IMR-90 (cell line): Measurements from ENCODE around the gene SLAMF1.

Source experiments
- CEBPB ChIP-seq: IDR thresholded peaks from 2 replicates; pipeline ENCODE4 v1.6.1; 2012; ENCODE audit warnings: low read depth, low read length, improper control_type of control experiment
- CHD1 ChIP-seq: IDR thresholded peaks from 2 replicates; pipeline ENCODE4 v1.6.1; 2012; ENCODE audit warnings: low read depth, low read length, improper control_type of control experiment
- MAFK ChIP-seq: IDR thresholded peaks from 2 replicates; pipeline ENCODE4 v1.6.1; 2012; ENCODE audit warnings: low read depth, low read length, improper control_type of control experiment
- NFE2L2 ChIP-seq: fragments of 150-350 bp; IDR thresholded peaks from 2 replicates; pipeline ENCODE4 v1.6.1; 2016; ENCODE audit warnings: low read depth, mild to moderate bottlenecking, low read length
- POLR2A ChIP-seq: IDR thresholded peaks from 2 replicates; pipeline ENCODE4 v1.6.1; 2012; ENCODE audit warnings: mild to moderate bottlenecking, low read depth, low read length
- RAD21 ChIP-seq: IDR thresholded peaks from 2 replicates; pipeline ENCODE4 v1.6.1; 2012; ENCODE audit warnings: low read length, improper control_type of control experiment
- RFX5 ChIP-seq: IDR thresholded peaks from 2 replicates; pipeline ENCODE4 v1.8.0; 2012; ENCODE audit warnings: low read depth, mild to moderate bottlenecking, low read length, moderate library complexity
- SMC3 ChIP-seq: fragments of 150-350 bp; IDR thresholded peaks from 2 replicates; pipeline ENCODE4 v1.6.1; 2016; ENCODE audit warnings: low read depth, mild to moderate bottlenecking, antibody characterized with exemption, low read length, moderate library complexity
- TF ChIP-seq, protein P1 (sequence below): conservative IDR thresholded peaks from 2 replicates; pipeline ENCODE4 v1.5.1; 2012; ENCODE audit warnings: mild to moderate bottlenecking, low read depth, low read length, improper control_type of control experiment
- TF ChIP-seq, protein P2 (sequence below): fragments of 150-350 bp; IDR thresholded peaks from 2 replicates; pipeline ENCODE4 v1.6.1; 2016; ENCODE audit warnings: low read depth, mild to moderate bottlenecking, low read length, moderate library complexity, borderline replicate concordance
- TF ChIP-seq, protein P3 (sequence below): fragments of 150-350 bp; IDR thresholded peaks from 2 replicates; pipeline ENCODE4 v1.6.1; 2017; ENCODE audit warnings: mild to moderate bottlenecking, antibody characterized with exemption, low read length, low read depth

DNA sequence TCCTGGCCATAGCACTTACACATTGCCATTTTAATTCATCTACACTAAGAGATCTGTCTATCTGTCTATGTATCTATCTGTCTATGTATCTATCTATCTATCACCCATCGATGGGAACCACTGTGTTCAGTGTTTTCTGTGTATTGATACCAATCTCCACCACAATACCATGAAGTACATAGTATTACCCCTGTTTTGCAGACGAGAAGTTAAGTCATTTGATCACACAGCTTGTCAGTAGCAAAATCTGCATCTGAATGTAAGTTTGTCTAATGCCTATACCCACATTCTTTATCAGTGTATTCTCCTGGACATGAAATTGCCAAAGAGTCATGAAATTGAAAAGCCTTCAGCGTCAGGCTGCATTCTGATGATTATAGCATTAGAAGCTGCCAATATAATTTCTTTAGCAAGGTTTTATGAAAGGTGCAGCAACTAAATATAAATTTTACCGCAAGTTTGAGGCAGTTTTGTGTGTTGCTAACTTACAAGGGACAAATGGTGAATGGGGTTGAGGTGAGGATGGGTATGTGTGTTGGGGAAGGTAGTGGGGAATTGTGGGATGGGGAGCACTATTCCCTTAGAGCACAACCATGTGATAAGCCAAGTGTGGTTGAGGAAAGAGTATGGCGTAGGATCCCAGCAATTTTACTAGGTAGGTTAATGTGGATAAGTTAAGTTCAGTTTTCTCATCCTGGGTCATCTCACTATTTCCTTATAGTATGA, 24.2 kb downstream of the SLAMF1 start:
- TF ChIP-seq POLR2A: no peak
- TF ChIP-seq, protein P1, sequence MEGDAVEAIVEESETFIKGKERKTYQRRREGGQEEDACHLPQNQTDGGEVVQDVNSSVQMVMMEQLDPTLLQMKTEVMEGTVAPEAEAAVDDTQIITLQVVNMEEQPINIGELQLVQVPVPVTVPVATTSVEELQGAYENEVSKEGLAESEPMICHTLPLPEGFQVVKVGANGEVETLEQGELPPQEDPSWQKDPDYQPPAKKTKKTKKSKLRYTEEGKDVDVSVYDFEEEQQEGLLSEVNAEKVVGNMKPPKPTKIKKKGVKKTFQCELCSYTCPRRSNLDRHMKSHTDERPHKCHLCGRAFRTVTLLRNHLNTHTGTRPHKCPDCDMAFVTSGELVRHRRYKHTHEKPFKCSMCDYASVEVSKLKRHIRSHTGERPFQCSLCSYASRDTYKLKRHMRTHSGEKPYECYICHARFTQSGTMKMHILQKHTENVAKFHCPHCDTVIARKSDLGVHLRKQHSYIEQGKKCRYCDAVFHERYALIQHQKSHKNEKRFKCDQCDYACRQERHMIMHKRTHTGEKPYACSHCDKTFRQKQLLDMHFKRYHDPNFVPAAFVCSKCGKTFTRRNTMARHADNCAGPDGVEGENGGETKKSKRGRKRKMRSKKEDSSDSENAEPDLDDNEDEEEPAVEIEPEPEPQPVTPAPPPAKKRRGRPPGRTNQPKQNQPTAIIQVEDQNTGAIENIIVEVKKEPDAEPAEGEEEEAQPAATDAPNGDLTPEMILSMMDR: no peak
- no peak for TF ChIP-seq NFE2L2
- TF ChIP-seq, protein P2, sequence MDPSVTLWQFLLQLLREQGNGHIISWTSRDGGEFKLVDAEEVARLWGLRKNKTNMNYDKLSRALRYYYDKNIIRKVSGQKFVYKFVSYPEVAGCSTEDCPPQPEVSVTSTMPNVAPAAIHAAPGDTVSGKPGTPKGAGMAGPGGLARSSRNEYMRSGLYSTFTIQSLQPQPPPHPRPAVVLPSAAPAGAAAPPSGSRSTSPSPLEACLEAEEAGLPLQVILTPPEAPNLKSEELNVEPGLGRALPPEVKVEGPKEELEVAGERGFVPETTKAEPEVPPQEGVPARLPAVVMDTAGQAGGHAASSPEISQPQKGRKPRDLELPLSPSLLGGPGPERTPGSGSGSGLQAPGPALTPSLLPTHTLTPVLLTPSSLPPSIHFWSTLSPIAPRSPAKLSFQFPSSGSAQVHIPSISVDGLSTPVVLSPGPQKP: no peak
- TF ChIP-seq RAD21: no peak
- TF ChIP-seq, protein P3, sequence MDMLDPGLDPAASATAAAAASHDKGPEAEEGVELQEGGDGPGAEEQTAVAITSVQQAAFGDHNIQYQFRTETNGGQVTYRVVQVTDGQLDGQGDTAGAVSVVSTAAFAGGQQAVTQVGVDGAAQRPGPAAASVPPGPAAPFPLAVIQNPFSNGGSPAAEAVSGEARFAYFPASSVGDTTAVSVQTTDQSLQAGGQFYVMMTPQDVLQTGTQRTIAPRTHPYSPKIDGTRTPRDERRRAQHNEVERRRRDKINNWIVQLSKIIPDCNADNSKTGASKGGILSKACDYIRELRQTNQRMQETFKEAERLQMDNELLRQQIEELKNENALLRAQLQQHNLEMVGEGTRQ: no peak
- TF ChIP-seq CEBPB: no peak
- TF ChIP-seq MAFK: no peak
- no peak for TF ChIP-seq RFX5
- no peak for TF ChIP-seq SMC3
- TF ChIP-seq CHD1: no peak
